GM19372 (cell line): ENCODE results near the gene NFILZ.
"Not testable (repeated sequence)": the region's sequence is repeated elsewhere in the genome, so short reads cannot be mapped to it uniquely, and the experiment has no call there.

Source experiments
- ATAC-seq: cut with Tn5 transposase; IDR thresholded peaks from one replicate; pipeline ENCODE4 v1.9.1; 2021; ENCODE audit warnings: mild to moderate bottlenecking, low read depth, moderate library complexity; ENCODE audit not compliant: unreplicated experiment

NFILZ gene

DNA sequence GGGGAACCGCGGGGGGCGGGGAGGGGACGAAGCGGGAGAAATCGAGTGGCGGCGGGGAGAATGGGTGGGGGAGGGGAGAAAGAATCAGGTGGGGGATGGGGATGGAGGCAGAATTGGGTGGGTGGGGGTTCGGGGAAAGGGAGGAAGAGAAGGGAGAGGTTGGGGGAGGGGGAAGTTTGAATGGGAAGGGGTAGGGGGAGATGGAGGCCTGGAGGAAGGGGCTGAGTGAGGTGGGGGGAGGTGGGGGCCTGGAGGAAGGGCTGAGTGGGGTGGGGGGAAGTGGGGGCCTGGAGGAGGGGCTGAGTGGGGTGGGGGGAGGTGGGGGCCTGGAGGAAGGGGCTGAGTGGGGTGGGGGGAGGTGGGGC, 19.5 kb upstream of the NFILZ start:
- no peak for ATAC-seq

DNA sequence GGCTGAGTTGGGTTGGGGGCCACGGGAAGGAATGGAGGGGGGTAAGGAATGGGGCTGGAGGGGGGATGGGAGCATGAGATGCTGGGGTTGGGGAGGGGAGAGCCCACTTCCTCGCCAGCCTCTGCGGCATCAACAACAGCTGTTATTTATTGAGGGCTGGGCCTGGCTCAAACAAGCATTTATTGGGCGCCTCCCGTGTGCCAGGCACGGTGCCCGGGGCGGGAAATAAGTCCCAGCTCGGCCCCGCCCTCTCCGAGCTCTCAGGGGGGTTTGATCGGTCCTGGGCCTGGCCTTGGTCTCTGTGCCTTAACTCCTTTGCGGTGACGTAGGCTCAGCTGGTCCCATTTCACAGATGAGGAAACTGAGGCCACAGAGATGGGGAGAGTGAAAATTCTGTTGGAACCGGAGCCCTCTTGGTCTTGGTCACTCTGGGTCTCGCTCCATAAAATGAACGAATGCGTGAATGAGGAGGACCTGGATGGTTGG, 19.0 kb upstream of the NFILZ start:
- no peak for ATAC-seq

- ATAC-seq: no peak
These were observed 18.3 kb upstream of the NFILZ start for GRCh38 chr19:8611877-8612806.

DNA sequence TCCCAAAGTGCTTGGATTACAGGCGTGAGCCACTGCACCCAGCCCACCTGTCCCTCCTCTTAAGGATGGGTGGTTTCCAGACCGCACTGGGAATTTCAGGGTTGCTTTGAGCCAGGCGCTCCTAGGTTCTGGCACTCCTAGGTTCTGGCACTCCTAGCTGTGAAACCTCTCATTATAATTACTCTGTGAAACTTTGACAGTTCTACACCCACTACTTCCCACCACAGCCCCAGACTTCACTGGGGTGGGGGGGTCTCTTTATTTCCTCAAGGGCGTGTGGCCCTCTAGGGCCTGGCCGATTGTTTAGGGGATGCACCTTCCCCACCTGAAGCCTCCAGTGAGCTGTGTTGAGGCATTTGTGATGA, 17.6 kb upstream of the NFILZ start:
- ATAC-seq: no peak

- no peak for ATAC-seq
These were observed 16.0 kb upstream of the NFILZ start for GRCh38 chr19:8614455-8614854.

DNA sequence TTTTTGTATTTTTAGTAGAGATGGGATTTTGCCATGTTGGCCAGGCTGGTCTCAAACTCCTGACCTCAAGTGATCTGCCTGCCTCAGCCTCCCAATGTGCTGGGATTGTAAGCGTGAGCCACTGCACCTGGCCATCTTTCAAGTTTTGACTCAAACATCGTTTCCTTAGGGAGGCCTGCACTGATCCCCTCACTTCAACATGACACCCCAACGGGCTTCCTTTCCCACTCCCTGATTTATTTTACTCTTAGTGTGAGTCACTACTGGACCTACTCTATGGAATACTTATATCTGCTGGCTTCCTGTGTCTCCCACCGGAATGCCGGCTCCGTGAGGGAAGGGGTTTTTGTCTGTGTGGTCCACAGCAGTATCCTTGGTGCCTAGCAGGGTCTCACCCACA, 15.4 kb upstream of the NFILZ start:
- ATAC-seq: no peak

DNA sequence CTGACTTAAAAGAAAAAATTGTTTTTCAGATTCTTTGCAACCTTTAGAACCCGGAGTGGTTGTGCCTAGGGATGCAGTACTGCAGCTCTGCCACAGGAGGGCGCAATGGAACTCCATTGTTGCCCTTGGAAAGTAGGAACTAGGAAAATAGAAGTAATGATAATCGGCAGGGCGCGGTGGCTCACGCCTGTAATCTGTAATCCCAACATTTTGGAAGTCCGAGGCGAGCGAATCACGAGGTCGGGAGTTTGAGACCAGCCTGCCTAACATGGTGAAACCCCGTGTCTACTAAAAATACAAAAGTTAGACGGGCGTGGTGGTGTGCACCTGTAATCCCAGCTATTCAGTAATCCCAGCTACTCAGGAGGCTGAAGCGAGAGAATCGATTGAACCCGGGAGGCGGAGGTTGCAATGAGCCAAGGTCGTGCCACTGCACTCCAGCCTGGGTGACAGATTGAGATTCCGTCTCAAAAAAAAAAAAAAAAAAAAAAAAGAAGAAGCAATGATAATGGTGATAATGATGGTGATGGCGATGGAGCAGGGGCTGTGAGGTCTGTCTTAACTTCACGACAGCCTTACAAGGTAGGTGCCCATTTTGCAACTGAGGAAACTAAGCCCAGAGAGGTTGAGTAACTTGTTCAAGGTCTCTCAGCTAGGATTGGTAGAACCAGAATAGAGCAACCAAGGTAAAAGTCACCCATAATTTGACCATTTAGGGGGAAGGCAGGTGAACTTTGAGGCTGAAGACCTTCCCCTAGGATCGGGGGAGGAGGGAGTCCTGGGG, 14.4 kb upstream of the NFILZ start:
- ATAC-seq: no peak

GRCh38 chr19:8616861-8617260, 13.6 kb upstream of the NFILZ start:
- no peak for ATAC-seq

DNA sequence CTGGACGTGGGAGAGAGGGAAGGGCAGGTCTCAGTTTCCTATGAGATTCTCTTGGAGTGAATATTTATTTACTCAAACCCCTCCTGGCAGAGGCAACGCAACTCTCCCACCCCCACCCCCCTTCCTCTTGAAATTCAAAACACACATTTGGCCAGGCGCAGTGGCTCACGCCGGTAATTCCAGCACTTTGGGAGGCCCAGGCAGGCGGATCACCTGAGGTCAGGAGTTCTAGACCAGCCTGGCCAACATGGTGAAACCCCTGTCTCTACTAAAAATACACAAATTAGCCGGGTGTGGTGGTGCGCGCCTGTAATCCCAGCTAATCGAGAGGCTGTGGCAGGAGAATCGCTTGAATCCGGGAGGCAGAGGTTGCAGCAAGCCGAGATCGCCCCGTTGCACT, 13.1 kb upstream of the NFILZ start:
- ATAC-seq: not testable (repeated sequence)

DNA sequence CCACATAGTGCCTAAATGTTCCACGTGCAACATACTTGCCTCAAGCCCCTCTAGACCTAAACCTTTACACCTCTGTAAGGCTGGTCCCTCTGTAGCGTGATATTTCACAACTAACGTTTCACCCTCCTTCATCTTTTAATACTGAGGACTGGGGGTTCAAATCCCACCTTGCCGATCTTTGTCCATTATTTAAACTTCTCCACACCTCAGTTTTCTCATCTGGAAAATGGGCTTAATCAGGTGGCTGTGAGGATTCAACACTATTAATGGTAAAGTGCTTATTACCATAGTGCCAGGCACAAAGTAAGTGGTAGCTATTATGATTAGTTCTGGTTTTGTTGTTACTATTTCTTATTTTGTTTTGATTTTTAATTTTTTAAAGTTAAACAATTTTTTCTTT, 12.4 kb upstream of the NFILZ start:
- ATAC-seq: no peak

DNA sequence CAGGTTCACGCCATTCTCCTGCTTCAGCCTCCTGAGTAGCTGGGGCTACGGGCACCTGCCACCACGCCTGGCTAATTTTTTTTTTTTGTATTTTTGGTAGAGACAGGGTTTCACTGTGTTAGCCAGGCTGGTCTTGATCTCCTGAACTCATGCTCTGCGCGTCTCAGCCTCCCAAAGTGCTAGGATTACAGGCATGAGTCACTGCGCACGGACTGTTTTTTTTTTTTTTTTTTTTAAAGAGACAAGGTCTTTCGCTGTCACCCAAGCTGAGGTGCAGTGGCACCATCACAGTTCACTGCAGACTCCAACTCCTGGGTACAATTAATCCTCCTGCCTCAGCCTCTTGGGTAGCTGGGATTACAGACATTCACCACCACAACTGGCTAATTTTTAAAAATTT, 11.7 kb upstream of the NFILZ start:
- no peak for ATAC-seq

- not testable (repeated sequence) for ATAC-seq
These were observed 7.5 kb upstream of the NFILZ start for GRCh38 chr19:8622886-8623285.

GRCh38 chr19:8626842-8627241, 3.6 kb upstream of the NFILZ start:
- no peak for ATAC-seq

DNA sequence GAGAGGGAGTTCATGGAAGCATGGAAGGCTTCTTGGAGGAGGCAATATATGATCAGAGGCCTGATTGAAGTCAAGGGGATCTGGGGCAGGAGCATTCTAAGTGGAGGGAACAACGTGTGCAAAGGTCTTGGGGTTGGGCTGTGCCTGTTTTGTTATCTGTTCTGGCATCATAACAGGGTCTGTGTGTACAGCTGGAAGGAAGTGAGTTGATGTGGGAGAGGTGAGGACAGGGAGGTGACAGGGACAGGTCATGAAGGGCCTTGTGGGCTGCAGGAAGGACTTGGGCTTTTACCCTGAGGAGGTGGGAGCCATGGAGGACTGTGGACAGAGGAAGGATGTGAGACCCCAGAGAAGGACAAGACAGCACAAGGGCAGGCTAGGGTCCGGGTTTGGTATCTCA, 1.2 kb upstream of the NFILZ start:
- ATAC-seq: no peak

GRCh38 chr19:8630796-8631424, 477 bp downstream of the NFILZ start:
- ATAC-seq: no peak

- ATAC-seq: no peak
These were observed 989 bp downstream of the NFILZ start for GRCh38 chr19:8631425-8631819.

- ATAC-seq: no peak
These were observed 5.0 kb downstream of the NFILZ start for GRCh38 chr19:8635422-8635821.

- ATAC-seq: not testable (repeated sequence)
These were observed 6.6 kb downstream of the NFILZ start for GRCh38 chr19:8637070-8637469.

GRCh38 chr19:8638078-8638619, 7.7 kb downstream of the NFILZ start:
- no peak for ATAC-seq

GRCh38 chr19:8639821-8640401, 9.5 kb downstream of the NFILZ start:
- ATAC-seq: no peak
